GM18502 (cell line): ENCODE results near the gene SRRM5.
"Not testable (repeated sequence)": the region's sequence is repeated elsewhere in the genome, so short reads cannot be mapped to it uniquely, and the experiment has no call there.

Experiments used
- ATAC-seq: cut with Tn5 transposase; IDR thresholded peaks from one replicate; pipeline ENCODE4 v1.9.1; 2021; ENCODE audit warnings: mild to moderate bottlenecking; ENCODE audit not compliant: unreplicated experiment, poor library complexity

The SRRM5 gene

DNA sequence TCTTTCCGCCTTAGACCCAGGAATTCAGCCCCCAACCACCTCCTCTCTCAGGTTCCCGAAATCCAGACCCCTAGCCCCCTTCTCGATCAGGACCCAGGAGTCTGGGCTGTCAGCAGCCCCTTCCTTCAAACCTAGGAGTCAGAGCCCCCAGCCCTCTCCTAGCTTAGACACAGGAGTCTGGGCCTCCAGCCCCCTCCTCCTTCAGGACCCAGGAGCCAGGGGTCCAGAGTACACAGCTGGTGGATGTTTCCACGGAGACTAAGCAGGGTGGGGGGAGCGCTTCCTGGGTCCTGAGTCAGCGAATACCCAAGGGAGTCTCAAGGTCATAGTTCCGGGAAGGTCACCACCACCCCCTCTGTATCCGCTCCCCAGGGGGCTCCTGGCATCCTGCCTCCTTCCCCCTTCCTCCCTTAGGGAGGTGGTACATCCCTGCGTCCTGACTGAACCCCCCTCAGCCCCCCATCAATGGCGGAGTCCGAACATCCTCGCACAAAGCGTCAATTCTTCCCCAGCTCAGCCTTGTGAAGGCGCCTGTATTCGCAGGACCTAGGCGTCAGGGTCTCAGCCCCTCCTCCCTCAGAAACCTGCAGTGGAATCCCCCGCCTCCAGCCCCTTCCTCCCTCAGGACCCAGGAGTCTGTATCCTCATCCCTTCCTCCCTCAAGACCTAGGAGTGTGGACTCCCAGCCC is 23.1 kb downstream of the SRRM5 start:
- no peak for ATAC-seq

DNA sequence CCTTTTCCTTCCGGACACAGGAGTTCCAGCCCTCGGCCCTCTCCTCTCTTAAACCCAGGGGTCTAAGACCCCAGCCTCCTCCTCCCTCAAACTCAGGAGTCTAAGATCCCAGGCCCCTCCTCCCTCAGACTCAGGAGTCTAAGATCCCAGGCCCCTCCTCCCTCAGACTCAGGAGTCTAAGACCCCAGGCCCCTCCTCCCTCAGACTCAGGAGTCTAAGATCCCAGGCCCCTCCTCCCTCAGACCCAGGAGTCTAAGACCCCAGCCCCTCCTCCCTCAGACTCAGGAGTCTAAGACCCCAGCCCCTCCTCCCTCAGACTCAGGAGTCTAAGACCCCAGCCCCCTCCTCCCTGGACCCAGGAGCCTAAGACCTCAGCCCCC is 23.7 kb downstream of the SRRM5 start:
- ATAC-seq: not testable (repeated sequence)

DNA sequence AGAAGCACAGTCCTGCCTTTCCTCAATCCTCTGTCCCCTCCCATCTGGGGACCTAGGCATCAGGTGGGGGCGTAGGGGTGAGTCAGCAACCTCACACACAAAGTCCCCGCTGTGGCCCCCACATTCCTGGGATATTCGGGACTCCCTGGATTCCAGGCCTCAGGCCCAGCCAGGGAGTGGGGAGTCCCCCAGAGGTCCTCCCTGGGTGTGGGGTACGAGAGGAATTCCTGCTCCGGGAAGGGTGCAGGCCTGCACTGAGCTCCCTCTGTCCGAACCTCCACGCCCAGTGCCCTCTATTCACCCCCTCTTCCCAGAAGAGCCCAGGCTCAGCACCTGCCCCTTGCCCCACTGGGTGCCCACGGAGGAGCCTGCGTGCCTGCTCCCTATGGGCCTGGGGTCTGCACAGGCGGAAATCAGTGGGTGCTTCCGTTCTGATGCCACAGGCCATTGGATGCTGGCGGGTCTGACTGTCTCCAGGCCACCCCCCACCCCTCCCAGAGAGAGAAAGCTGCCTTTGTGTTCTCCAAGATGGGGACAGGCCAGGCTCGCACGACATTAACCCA is 24.3 kb downstream of the SRRM5 start:
- ATAC-seq: no peak

DNA sequence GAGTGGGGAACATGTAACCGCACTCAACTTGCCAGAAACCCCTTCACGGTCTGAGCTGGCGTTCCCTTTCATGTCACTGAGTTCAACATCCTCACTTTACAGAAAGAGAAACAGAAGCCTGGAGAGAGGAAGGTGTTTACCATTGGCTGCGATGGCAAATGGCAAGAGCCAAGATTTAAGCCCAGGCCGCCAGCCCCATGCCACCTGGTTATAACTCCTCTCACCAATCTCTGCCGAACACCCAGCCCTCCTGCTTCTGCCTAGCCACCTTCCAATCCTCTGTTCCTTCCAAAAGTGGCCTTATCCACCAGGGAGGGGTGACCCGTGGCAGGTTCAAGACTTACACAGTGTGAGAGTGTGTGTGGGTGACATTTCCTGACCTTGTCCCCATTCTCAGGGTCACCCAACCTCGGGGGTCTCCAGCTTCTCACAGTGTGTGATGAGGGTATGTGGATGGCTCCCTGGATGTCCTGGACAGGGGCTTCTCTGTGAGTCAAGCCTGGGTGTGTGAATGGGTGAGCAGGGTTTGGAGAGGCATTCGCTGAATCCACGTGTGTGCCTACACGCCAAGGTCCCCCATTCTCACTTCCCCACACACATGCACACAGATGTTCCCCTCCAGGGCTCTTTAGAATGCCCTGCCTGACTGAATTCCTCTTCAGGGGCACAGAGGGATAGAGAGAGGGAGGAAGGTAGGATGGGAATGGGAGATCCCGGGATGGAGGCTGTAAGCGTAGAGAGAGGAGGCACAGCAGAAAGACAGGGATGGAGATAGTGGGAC is 26.5 kb downstream of the SRRM5 start:
- ATAC-seq: no peak

DNA sequence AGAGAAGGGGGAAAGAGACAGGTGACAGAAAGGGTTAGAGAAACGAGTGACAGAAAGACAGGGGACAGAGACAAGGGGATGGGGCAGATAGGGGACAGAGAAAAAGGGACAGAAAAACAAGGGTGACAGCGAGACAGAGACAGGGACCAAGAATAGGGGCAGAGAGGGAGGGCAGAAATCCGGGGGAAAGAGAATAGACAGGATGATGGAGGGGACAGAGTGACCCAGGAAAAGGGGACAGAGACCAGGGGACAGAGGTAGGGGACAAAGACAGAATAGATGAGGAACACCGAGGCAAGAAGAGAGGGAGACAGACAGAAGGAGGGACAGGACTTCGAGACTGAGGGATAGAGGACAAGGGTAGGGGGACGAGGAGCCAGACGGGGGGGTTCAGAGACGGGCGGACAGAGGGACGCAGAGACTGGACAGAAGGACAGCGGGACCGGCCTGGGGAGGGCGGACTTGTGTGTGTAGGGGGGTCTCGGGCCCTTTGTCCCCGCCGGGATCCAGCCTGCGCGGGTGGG is 27.2 kb downstream of the SRRM5 start:
- ATAC-seq: no peak

DNA sequence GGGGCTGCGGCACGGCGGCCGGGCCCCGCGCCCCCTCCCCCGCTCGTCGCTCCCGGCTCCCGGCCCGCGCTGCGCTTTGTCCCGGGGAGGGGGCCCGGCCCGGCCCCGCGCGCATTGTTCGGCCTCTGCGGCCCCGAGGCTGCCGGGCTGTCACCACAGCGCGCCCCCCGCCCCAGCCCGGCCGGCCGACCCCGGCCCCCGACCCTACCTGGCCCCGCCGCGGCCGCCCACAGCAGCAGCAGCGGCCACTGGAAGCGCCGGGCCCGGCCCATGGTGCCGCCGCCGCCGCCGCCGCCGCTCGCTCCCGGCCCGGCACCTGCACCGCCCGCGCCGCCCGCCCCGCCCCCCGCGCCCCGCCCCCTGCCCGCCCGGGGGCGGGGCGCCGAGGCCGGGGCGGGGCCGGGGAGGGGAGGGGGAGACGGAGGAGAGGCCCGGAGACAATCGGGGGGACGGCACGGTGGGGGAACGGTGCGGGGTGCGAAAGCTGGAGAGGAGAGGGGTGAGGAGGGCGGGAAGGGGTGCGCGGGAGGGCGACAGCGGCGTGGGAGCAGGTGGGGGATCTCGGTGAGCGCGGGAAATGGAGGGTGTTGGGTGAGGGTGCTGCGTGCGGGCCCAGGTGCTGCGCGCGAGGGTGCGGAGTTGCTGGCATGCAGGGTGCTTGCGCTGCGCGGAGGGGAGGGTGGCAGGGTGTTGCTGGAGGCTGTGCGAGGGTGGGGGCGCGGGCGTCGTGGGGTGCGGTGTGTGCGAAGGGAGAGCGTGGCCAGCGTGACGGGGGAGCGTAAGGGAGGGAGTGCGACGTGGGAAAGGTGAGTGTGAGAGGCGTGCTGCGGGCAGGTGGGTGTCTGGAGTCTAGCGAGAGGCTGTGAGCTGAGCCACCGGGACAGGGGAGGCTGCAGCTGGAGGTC is 27.9 kb downstream of the SRRM5 start, which contains the start of gene CADM4:
Gene CADM4, minus strand, starts transcription at position 332 of the 905 bp plus-strand sequence. Its CDS starts 60 bp downstream, at position 272.
- no peak for ATAC-seq

DNA sequence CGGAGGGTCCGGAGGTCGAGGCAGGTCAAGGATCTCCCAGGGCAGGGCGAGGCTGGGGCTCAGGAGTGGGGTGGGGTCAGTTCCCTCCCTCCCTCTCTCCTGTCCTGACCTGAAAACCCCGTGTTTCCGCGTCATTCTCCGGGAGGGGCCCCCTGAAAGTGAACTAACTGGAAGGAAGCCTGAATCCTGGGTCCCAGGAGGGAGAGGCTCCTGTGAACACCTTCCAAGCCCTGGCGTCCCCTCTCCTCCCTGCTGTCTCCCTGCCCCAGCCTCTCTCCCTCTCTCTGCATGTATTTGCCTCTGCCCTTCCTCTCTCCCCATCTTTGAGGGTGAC is 28.5 kb downstream of the SRRM5 start:
- no peak for ATAC-seq

DNA sequence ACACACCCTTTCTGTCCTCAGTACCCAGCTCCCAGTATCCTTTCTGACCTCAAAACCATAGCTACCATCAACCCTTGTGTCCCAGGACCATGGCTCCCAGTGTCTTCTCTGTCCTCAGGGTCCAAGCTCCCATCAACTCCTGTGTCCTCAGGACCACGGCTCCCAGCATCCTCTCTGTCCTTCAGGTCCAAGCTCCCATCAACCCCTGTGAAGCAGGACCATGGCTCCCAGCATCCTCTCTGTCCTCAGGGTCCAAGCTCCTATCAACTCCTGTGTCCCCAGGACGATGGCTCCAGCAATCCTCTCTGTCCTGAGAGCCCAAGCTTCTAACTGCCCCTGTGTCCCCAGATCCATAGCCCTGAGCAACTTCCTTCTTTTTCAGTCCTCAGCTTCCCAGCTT is 29.4 kb downstream of the SRRM5 start:
- no peak for ATAC-seq

DNA sequence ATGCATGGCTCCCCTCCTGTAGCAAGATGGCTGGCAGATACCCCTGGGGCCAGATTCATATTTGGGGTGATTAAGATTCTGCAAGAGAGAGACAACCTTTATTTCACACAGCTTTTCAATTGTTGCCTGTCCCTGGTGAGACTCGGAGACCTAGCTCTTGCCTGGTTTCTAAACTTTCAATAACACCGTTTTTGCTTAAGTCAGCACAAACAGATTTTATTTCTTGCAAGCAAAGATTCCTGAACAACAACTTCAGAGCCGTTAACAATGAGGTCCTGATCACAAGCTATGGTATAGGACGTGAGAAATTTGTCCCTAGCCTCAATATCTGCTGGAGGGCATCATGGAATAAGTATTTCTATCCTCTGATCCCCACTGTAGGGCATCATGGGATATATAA is 30.6 kb downstream of the SRRM5 start:
- no peak for ATAC-seq

DNA sequence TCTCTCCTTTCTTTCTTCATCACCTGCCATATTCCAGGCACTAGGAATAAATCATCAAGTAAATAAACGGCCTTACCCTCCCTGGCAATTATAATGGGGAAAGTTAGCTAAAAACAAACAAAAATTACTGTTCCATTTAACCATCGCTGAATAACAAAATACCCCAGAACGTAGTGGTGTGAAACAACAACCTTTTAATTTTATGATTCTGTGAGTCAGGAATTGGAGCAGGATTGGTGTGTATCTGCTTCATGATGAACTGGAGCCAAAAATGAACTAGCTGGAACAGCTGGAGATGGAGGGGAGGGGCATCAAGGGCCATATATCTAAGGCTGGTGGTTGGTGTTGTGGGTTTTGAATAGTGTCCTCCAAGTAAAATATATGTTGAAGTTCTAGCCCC is 31.4 kb downstream of the SRRM5 start:
- no peak for ATAC-seq

DNA sequence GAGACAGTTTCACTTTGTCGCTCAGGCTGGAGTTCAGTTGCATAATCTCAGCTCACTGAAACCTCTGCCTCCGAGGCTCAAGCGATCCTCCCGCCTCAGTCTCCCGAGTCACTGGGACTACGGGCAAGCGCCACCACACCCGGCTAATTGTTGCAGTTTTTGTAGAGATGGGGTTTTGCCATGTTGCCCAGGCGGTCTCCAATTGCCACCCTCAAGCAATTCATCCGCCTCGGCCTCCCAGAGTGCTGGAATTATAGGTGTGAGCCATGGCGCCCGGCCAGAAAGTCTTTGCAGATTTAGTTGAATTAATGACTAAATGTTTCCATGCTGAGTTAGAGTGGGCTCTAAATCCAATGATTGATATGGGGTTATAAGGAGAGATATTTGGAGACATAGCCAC is 32.3 kb downstream of the SRRM5 start:
- ATAC-seq: no peak

DNA sequence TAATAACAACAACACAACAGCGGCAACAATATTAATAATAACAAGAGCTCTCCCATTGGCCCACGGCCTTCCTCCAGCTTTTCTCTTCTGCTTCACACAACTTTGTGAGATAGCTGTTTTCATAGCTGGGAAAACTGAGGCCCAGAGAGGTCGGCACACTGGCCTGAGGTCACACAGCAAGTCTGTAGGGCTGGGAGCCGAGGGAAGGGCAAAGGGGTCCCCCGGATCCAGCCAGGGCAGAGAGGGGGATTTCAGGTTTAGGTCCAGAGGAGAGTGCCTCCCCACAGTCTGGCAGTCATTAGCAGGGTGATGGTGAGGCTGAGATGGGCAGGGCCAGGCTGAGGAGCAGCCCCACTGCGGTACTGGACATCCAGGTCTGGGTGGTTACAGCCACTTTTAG is 36.7 kb downstream of the SRRM5 start:
- ATAC-seq: no peak

DNA sequence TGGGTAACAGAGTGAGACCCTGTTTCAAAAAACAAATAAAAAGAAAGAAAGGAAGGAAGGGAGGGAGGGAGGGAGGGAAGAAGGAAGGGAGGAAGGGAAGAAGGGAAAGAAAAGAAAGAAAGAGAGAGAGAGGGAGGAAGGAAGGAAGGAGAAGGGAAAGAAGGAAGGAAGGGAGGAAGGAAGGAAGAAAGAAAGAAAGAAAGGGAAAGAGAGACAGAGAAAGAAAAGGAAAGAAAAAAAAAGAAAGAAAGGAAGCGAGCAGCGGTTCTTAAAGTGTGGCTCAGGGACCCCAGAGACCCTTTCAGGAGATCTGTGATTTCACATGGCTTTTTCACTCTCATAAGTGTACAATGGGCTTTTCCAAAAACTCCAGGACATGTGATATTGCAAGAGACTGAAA is 37.6 kb downstream of the SRRM5 start:
- no peak for ATAC-seq

DNA sequence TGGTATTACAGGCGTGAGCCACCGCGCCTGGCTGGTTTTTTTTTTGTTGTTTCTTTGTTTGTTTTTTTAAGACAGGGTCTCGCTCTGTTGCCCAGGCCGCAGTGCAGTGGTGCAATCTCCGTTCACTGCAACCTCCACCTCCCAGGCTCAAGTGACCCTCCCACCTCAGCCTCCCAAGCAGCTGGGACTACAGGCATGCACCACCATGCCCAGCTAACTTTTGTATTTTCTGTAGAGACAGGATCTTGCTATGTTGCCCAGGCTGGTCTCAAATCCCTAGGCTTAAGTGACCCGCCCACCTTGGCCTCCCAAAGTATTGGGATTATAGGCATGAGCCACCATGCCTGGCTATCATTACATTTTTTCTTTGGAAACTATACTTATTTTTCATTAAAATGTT is 38.4 kb downstream of the SRRM5 start:
- not testable (repeated sequence) for ATAC-seq

DNA sequence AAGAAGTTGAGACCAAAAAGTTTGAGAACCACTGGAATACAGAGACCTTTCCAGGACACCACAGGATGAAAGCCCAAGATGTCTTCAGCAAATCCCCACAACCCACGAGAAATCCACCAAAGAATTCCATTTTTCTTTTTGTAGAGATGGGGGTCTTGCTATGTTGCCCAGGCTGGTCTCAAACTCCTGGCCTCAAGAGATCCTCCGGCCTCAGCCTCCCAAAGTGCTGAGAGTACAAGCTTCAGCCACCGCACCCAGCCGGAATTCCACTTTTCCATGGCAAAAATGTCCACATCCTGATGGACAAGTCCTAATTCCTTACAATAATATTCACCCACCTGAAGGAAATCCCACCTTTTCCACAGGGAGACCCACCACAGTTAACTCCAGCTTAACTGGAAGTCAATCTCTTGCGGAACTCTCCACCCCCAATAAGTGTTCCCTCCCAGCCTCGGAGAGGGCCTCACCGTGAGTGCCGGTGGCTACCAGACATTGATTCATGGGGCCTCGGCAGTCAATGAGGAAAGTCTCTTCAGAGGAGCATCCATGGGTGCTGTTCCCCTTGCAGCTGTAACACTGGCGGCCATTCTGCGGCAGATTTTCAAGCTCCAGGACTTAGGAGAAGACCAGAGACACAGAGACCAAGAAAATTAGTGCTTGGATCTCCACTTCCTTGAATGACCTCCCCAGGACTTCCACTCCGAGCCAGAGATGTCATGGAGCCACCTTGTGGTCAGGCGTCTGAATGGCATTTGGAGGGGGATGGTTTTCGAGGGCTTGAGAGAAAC is 40.1 kb downstream of the SRRM5 start:
- ATAC-seq: no peak

DNA sequence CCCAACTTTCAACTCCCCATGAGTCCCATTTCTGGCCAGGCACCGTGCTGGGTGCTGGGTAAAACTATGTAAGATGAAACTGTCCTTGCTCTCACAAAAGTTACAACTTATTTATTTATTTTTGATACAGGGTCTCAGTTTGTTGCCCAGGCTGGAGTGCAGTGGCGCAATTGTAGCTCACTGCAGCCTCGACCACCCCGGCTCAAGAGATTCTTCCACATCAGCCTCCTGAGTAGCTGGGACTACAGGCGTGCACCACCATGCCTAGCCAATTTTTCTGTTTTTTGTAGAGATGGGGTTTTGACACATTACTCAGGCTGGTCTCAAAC is 40.6 kb downstream of the SRRM5 start:
- ATAC-seq: no peak

DNA sequence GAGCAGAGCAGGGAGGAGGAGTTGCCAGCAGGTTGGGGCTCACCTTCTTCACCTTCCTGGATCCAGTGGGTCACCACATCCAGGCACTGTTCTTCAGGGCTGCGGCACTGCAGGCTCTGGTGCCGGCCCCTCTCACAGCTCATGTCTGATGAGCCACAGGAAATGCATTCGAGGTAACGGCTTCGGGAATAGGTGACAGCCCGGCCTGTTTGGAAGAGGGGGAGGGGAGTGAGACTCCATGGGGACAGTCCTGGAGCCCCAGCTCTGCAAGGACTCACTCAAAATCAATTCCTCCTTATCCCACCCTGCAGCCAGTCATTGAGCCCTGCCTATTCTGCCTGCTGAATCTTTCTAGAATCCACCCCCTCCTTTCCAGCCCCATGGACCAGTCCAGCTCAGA is 44.5 kb downstream of the SRRM5 start:
- no peak for ATAC-seq

DNA sequence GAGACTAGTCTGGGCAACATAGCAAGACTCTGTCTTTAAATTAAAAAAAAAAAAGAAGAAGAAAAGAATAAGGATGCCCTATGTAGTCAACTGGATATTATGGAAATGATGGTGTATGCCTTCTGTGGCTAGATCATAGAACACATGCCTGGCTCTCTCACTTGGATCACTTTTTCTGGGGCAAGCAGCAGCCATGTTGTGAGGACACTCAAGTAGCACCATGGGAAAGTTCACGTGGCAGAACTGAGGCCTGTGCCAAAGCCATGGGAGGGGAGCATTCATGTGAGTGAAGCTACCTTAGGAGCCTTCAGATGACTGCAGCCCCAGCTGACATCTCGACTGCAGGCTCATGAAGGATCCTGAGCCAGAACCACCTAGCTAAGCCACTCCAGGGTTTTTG is 46.1 kb downstream of the SRRM5 start:
- ATAC-seq: no peak

DNA sequence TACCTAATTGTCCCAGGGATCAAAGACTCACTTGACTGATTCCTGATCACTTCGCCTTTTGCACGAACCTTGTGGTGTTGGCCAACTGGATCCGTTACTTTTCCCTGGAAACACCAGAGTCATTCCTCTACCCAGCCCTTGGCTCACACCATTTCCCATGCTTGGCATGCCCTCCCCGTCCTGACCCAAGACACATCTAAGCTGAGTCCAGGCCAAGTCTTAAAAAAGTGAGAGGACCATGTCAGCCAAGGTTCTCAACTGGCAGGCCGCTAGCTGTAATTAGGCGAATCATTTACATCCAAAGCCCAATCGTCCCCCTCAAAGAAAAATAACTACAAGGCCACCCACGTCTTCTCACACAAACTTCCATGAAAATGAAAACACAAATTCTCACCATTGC is 46.6 kb downstream of the SRRM5 start:
- ATAC-seq: no peak
